Psoas muscle (tissue), 8 donors: ENCODE measurements around the gene KAZN. TPM values are rescaled to one million over a fixed set of nuclear protein-coding genes. Genes with fewer than 3 reads are reported as not detected.

Source experiments
- ATAC-seq, 4 donors: fragments of 200-7000 bp; cut with Tn5 transposase; one replicate each; pipeline ENCODE4 v1.9.1; 2020; ENCODE audit warnings: moderate library complexity in 3 of 4, mild to moderate bottlenecking in 2 of 4
- DNase-seq, 2 donors: peaks; one replicate each; pipeline ENCODE4 v3.0.0-alpha.2; 2020
- H3K27ac ChIP-seq: fragments of 200-600 bp; one replicate; pipeline ENCODE4 v1.8.0; 2022
- H3K27me3 ChIP-seq, 3 donors: fragments of 200-600 bp in 1 of 3; one replicate each; pipeline versions ENCODE4 v1.6.1 to v1.8.0; 2013 to 2022; ENCODE audit warnings: low read length in 2 of 3, mild to moderate bottlenecking in 2 of 3, moderate library complexity in 1 of 3; ENCODE audit not compliant: insufficient read depth in 3 of 3
- H3K36me3 ChIP-seq, 2 donors: fragments of 200-600 bp in 1 of 2; one replicate each; pipeline versions ENCODE4 v1.6.1 to v1.8.0; 2013 to 2022; ENCODE audit warnings: low read depth in 1 of 2, mild to moderate bottlenecking in 1 of 2, moderate library complexity in 1 of 2; ENCODE audit not compliant: insufficient read depth in 1 of 2
- H3K4me1 ChIP-seq: fragments of 200-600 bp; one replicate; pipeline ENCODE4 v1.8.0; 2022
- H3K4me3 ChIP-seq: fragments of 200-600 bp; one replicate; pipeline ENCODE4 v1.8.0; 2022; ENCODE audit warnings: mild to moderate bottlenecking
- H3K9me3 ChIP-seq: fragments of 200-600 bp; one replicate; pipeline ENCODE4 v1.8.0; 2022
- CTCF ChIP-seq: fragments of 200-600 bp; IDR thresholded peaks from one replicate; pipeline ENCODE4 v1.8.0; 2022; ENCODE audit warnings: antibody characterized with exemption
- WGBS, 3 donors: extraction: QIAGEN DNeasy Blood & Tissue Kit; methylation state at CpG; one replicate each; pipeline versions ENCODE4 v1.1.6 to v1.1.7; 2013; 5-methylcytosine and 5-hydroxymethylcytosine counted together
- intact Hi-C, 2 donors: fragments of 100-400 bp; cut with DNase I; formaldehyde crosslinking; loops; one replicate each; pipeline versions ENCODE4 v1.11.0 to v1.14.2; 2022
- polyA plus RNA-seq, 3 donors: library from polyadenylated mRNA; stranded (reverse); fragments of 200-250 nt; gene quantifications; one replicate each; pipeline ENCODE4 v1.2.3, GENCODE V29; 2013
- total RNA-seq, 4 donors: library from RNA; stranded (reverse); fragmentation: NEBNext Ultra II Directional in 2 of 4; extraction: Animal tissue kit (Norgen Biotek cat#: 25700) in 2 of 4; gene quantifications; one replicate each; pipeline versions ENCODE4 v1.2.1 to v1.2.4, GENCODE V29; 2021 to 2023
- donor health status: healthy with polysubstance abuse.
- donor health status: DM: no; HTN: no; CAD: no; lungs with moderate emphysema.
- donor health status: Bipolar disorder and iron deficiency.
- donor health status: healthy.
- donor health status: DM: yes; HTN: yes; CAD: no.
- donor health status: DM: no; HTN: no; CAD: no.
- donor health status: DM: no; HTN: no; CAD: no.
- donor health status: DM: yes; HTN: yes; CAD: no.

The KAZN gene
- total and polyA plus RNA-seq, 7 donors, result 0.23 to 2.3 (median 0.97) TPM

DNA sequence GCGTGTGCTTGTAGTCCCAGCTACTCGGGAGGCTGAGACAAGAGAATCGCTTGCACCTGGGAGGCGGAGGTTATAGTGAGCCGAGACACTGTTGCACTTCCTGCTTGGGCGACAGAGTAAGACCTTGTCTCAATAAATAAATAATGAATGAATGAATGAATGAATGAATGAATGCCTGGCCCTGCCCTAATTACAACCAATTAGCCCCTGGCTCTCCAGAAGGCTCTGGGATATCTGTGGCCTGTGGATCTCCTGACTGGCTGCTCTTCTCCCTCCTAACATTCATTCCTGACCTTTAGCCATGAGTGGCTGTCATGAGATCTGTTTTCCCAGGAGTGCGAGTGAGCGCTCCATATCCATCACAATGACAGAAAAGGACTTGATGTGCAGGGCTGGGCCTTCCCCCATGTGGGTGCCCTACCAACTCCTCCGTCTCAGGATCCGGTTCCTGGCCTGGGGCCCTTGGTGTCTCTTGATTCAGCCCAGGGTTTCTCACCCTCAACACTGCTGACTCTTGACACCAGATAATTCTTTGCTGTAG lies 311.5 kb downstream of the KAZN start:
- Histone ChIP-seq H3K27me3 (no peaks in the 10 kb centered on the region), H3K27ac (no peak overlapping the region), H3K4me3 (no peak overlapping the region), H3K9me3 (no peaks in the 10 kb centered on the region), H3K4me1 (no peaks in the 10 kb centered on the region), H3K36me3 (no peaks in the 10 kb centered on the region)
- ATAC-seq (no peak), DNase-seq (no peak)
- TF ChIP-seq CTCF, result no peak
- 87 to 97% (median 94%) methylated on average over 10 of the region's 10 CpGs for WGBS, 3 donors
- intact Hi-C loops, result no loop called here

GRCh38 chr1:14910984-14911721 lies 312.7 kb downstream of the KAZN start:
- Histone ChIP-seq H3K27me3 (no peaks in the 10 kb centered on the region), H3K36me3 (no peaks in the 10 kb centered on the region), H3K4me3 (no peak overlapping the region), H3K27ac (no peak overlapping the region), H3K4me1 (no peaks in the 10 kb centered on the region), H3K9me3 (no peaks in the 10 kb centered on the region)
- ATAC-seq (no peak), DNase-seq (peak in 1 of 2 donors; percentile 21)
- intact Hi-C loops, result no loop called here
- TF ChIP-seq CTCF, result no peak
- WGBS, 3 donors, result 41 to 51% (median 49%) methylated on average over 12 of the region's 12 CpGs

GRCh38 chr1:14912839-14913481 lies 314.5 kb downstream of the KAZN start:
- Histone ChIP-seq H3K4me1 (no peaks in the 10 kb centered on the region), H3K4me3 (no peak overlapping the region), H3K9me3 (no peaks in the 10 kb centered on the region), H3K27ac (no peak overlapping the region), H3K27me3 (no peaks in the 10 kb centered on the region), H3K36me3 (no peaks in the 10 kb centered on the region)
- intact Hi-C loops, result no loop called here
- no peak for ATAC-seq
- no peak for TF ChIP-seq CTCF
- DNase-seq, result peak in 1 of 2 donors; percentile 17
- WGBS, 3 donors, result 84 to 85% (median 84%) methylated on average over 12 of the region's 12 CpGs

- H3K4me3 ChIP-seq, result no peak overlapping the region
- H3K27ac ChIP-seq, result no peak overlapping the region
- no peaks in the 10 kb centered on the region for H3K4me1 ChIP-seq
- intact Hi-C loops, result no loop called here
- H3K27me3 ChIP-seq, result no peaks in the 10 kb centered on the region
- ATAC-seq, result no peak
- no peaks in the 10 kb centered on the region for H3K9me3 ChIP-seq
- peak in 1 of 2 donors; percentile 22 for DNase-seq
- H3K36me3 ChIP-seq, result no peaks in the 10 kb centered on the region
- no peak for TF ChIP-seq CTCF
- WGBS, 3 donors, result 88 to 94% (median 92%) methylated on average over 14 of the region's 14 CpGs
Measured at GRCh38 chr1:14913482-14914177, 315.1 kb downstream of the KAZN start.
